Measurements from ENCODE around the gene ADGRG7.

DNA sequence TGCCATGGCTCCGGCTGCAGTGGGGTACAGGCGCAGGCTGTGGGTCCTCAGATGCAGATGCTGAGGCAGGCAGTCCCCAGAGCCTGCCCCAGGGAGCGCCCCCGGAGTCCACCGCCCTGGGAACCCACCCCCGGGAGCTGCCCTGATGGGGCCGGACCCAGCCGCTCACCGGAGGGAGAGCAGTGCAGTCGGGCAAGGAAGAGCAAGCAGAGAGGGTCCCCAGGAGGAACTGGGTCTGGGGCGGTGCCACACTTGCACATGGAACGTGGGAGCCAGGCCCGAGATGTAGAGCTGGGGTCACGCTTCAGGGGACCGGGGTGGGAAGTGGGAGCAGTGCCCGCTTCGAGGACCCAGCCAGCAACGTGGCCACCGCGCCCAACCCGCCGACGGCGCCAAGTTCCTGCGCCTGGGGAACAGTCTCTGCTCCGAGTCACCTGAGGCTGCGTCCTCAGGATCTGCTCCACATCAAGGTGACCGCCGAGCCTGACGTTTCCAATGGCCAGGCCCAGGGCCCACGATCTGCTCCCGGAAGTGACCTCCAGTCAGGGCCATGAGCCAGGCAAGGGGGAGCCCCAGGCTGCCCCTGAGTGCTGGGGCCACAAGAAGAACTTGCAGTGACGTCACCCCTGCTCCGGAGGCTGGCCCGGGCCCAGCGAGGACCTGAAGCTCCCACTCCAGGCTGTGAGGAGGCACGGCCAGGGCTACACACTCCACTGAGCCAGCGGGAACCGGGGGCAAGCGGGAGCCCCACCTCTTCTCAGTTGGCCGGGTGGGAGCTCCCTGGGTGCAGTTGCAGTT, 72.9 kb downstream of the ADGRG7 start:
- no peak for TF ChIP-seq POLR2A (IDR thresholded peaks at IDR 0.05)
- TF ChIP-seq, protein P1, sequence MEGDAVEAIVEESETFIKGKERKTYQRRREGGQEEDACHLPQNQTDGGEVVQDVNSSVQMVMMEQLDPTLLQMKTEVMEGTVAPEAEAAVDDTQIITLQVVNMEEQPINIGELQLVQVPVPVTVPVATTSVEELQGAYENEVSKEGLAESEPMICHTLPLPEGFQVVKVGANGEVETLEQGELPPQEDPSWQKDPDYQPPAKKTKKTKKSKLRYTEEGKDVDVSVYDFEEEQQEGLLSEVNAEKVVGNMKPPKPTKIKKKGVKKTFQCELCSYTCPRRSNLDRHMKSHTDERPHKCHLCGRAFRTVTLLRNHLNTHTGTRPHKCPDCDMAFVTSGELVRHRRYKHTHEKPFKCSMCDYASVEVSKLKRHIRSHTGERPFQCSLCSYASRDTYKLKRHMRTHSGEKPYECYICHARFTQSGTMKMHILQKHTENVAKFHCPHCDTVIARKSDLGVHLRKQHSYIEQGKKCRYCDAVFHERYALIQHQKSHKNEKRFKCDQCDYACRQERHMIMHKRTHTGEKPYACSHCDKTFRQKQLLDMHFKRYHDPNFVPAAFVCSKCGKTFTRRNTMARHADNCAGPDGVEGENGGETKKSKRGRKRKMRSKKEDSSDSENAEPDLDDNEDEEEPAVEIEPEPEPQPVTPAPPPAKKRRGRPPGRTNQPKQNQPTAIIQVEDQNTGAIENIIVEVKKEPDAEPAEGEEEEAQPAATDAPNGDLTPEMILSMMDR (IDR thresholded peaks at IDR 0.05 in 8 of 11, conservative IDR thresholded peaks at IDR 0.05 in 3 of 11): no peak

Measured in spleen (tissue), 7 donors.